SJSA1 (cell line): ENCODE results near the gene IRF1. TPM values are rescaled to one million over a fixed set of nuclear protein-coding genes. Genes with fewer than 3 reads are reported as not detected.
"Not testable (repeated sequence)": the region's sequence is repeated elsewhere in the genome, so short reads cannot be mapped to it uniquely, and the experiment has no call there.

Experiments
- DNase-seq, 2 experiments: peaks; one replicate each; pipeline ENCODE4 v3.0.0-alpha.2; 2015 to 2020; ENCODE audit warnings: low spot score in 2 of 2, low read depth in 1 of 2
- H3K27ac ChIP-seq: fragments of 250-450 bp; sonication (Bioruptor Pico); 2 replicates; pipeline ENCODE4 v1.5.1; 2020; ENCODE audit warnings: mild to moderate bottlenecking, moderate library complexity
- H3K27me3 ChIP-seq: fragments of 250-450 bp; sonication (Bioruptor Pico); replicated peaks from 2 replicates; pipeline ENCODE4 v1.5.1; 2020; ENCODE audit warnings: mild to moderate bottlenecking, moderate library complexity
- H3K36me3 ChIP-seq: fragments of 250-450 bp; sonication (Bioruptor Pico); 2 replicates; pipeline ENCODE4 v1.5.1; 2020; ENCODE audit warnings: mild to moderate bottlenecking
- H3K4me1 ChIP-seq: fragments of 250-450 bp; sonication (Bioruptor Pico); replicated peaks from 2 replicates; pipeline ENCODE4 v1.6.1; 2021; ENCODE audit warnings: mild to moderate bottlenecking
- H3K4me3 ChIP-seq: fragments of 250-450 bp; sonication (Bioruptor Pico); 2 replicates; pipeline ENCODE4 v1.5.1; 2020; ENCODE audit warnings: mild to moderate bottlenecking
- H3K9me3 ChIP-seq: fragments of 250-450 bp; sonication (Bioruptor Pico); replicated peaks from 2 replicates; pipeline ENCODE4 v1.5.1; 2020; ENCODE audit warnings: mild to moderate bottlenecking
- total RNA-seq: library from RNA; depleted of rRNA; stranded (reverse); fragments of >200 nt; shearing (Covaris generic); gene quantifications from 2 replicates; pipeline ENCODE4 v1.2.3, GENCODE V29; 2014; rRNA removed

Gene IRF1, protein sequence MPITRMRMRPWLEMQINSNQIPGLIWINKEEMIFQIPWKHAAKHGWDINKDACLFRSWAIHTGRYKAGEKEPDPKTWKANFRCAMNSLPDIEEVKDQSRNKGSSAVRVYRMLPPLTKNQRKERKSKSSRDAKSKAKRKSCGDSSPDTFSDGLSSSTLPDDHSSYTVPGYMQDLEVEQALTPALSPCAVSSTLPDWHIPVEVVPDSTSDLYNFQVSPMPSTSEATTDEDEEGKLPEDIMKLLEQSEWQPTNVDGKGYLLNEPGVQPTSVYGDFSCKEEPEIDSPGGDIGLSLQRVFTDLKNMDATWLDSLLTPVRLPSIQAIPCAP
- total RNA-seq, result 16.0 and 18.4 TPM in 2 replicates

DNA sequence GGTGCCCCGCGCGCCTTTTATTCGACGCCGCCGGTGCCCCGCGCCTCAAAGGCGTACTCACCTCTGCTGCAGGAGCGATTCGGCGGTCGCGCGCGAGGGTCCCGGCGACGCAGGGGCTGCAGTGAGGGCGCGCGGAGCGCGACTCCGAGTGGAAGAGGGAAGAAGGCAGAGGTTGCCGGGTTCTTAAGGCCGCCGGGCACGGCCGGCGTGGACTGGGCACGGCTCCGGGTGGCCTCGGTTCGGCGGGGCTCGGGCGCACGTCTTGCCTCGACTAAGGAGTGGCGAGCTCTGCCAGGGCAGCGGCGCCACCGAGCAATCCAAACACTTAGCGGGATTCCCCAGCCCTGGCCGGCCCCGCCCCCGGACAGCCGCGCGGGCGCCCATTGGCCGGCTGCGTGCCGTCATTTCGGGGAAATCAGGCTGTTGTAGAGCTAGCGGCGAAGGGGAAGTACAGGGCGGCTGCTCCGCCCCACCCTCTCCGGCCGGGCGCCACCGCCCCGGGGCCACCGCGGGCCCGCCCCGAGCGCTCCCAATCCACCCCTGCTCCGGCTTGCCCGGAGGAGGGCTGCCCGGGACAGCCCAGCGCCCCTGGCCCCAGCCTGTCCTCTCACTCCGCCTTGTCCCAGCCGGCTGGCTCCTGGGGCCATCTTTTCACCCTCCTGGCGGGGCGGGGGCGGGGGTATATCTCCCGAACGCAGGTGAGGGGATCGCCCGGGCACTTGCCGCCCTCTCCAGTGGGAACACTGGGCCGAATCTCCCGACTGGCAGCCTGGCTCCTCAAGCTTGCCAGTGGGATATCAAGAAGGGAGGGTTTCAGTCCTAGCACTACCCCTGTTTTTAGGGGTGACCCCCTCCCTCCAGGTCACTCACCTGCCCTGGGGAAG, at the start of gene IRF1:
IRF1 (minus strand) TSS at position 290 of the 884 bp plus-strand sequence. CDS start 1,295 bp downstream, outside the sequence.
- DNase-seq, result peak; percentile 99
- no peaks in the 10 kb centered on the region for H3K9me3 ChIP-seq
- H3K4me1 ChIP-seq, result peaks cover 45% of the 10 kb centered on the region
- H3K27me3 ChIP-seq, result no peaks in the 10 kb centered on the region
- peaks cover 47% of the 10 kb centered on the region for H3K36me3 ChIP-seq
- H3K4me3 ChIP-seq, result peak within 1 kb of the TSS; percentile 92
- H3K27ac ChIP-seq, result peak within 1 kb of the TSS; percentile 92

DNA sequence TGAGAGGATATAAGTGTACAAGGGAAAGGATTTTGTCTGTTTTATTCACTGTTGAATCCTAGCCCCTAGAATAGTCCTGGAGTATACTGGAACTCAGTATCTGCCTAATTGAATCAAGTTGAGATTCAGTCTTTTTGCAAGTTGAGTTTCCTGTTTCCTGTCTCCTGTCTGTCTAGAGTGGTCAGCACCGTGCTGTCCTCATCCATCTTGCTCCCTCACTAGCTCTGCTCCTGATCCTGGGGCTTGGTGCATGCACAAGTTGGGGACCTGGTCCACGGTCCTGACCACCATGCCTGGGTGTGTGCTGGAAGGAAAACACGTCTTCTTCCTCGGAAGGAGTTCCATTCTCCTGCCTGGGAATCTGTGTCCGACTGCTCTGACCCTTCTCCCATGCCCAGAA, 49.6 kb upstream of the IRF1 start:
- Histone ChIP-seq H3K36me3 (no peaks in the 10 kb centered on the region), H3K27me3 (peaks cover 15% of the 10 kb centered on the region), H3K4me3 (no peak overlapping the region), H3K27ac (no peak overlapping the region), H3K9me3 (0 out of 2 replicates have a peak, but pooled peaks cover 3% of the 10 kb centered on the region), H3K4me1 (no peaks in the 10 kb centered on the region)
- no peak for DNase-seq

DNA sequence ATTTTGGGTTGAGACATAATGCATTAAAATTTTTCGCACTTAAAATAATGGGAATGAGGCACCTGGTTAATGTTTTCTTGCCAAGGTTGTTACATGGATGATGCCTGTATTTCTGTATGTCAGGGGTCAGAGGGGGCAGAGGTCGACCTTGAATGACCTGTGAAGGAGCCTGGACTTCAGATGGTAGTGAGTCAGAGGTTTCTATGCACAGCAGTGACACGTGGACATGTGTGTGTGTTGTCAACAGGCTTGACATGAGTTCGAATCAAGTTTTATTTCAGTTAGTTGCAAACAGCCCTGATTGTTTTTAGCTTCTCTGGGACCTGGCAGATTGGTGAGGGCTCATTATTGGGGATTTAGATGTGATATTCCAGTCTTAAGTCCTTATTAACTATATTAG, 49.1 kb upstream of the IRF1 start:
- H3K4me3 ChIP-seq, result no peak overlapping the region
- H3K9me3 ChIP-seq, result 0 out of 2 replicates have a peak, but pooled peaks cover 3% of the 10 kb centered on the region
- H3K27ac ChIP-seq, result no peak overlapping the region
- peaks cover 19% of the 10 kb centered on the region for H3K27me3 ChIP-seq
- no peak for DNase-seq
- H3K36me3 ChIP-seq, result no peaks in the 10 kb centered on the region
- H3K4me1 ChIP-seq, result no peaks in the 10 kb centered on the region

DNA sequence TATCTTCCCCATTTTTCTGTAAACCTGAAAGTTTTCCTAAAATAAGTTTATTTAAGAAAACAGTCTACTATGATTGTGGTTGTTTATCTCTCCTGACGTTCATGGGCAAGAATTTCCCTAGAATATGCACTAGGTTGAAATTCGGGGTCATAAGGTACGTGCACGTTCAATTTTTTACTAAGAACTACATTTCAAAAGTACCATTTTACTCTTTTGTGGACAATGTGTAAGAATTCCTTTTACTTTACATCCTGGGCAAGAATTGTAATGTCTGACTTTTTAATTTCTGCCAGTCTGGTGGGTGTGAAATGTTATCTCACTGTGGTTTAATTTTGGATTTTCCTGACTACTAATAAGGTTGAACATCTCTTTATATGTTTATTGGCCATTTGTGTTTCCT, 40.4 kb upstream of the IRF1 start:
- no peak overlapping the region for H3K27ac ChIP-seq
- H3K36me3 ChIP-seq, result no peaks in the 10 kb centered on the region
- no peaks in the 10 kb centered on the region for H3K4me1 ChIP-seq
- H3K4me3 ChIP-seq, result no peak overlapping the region
- no peaks in the 10 kb centered on the region for H3K9me3 ChIP-seq
- peaks cover 17% of the 10 kb centered on the region for H3K27me3 ChIP-seq
- no peak for DNase-seq

DNA sequence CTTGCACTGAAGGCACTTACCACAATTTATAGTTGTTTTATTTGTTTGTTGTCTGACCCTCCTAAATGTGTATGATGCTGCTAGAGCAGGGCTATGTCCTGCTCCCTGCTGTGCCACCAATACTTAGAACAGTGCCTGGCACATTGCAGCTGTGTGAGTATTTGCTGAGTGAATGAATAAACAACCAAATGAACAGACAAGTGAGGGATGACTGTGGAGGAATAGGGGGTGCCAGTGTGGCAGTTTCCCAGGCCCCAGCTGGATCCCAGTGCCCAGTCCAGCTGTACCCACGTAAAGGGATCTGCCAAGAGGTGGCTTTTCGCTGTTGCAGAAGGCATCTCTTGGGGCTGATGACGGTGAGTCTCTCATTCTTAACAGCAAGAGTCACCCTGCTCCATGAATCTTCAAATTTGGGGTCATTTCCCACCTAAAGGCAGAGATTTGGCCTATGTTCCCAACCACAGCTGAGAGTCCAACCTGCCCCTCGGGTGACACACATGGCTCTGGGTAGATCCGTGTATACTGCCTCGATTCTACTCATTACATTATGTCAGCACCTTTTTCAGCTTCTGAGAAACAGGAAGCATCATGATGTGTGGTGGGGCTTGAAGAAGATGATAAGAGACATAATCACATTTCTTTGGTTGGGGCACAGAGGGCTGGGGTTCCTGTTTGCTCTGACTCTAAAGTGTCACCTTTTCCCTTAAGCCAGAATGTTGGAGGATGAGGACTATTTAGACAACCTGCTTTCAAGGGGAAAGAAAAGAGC, 38.5 kb upstream of the IRF1 start:
- H3K36me3 ChIP-seq, result no peaks in the 10 kb centered on the region
- no peak overlapping the region for H3K4me3 ChIP-seq
- no peaks in the 10 kb centered on the region for H3K4me1 ChIP-seq
- DNase-seq, result no peak
- H3K9me3 ChIP-seq, result no peaks in the 10 kb centered on the region
- H3K27me3 ChIP-seq, result peaks cover 12% of the 10 kb centered on the region
- no peak overlapping the region for H3K27ac ChIP-seq

DNA sequence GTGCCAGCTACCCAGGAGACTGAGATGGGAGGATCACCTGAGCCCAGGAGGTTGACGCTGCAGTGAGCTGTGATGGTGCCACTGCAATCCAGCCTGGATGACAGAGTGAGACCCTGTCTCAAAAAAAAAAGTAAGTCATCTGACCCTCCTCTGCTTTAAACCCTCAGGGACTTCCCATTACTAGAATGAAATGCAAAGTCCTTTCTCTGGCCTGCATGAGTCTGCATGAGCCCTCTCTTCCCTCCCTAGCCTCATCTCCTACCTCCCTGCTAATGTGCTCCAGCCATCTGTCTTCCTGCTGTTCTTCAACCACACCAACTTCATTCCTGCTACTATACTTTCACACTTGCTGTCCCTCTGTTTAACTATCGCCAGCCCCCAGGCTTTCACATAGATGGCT, 37.4 kb upstream of the IRF1 start:
- peaks cover 11% of the 10 kb centered on the region for H3K27me3 ChIP-seq
- no peaks in the 10 kb centered on the region for H3K4me1 ChIP-seq
- H3K4me3 ChIP-seq, result no peak overlapping the region
- no peak overlapping the region for H3K27ac ChIP-seq
- no peaks in the 10 kb centered on the region for H3K36me3 ChIP-seq
- no peaks in the 10 kb centered on the region for H3K9me3 ChIP-seq
- no peak for DNase-seq

DNA sequence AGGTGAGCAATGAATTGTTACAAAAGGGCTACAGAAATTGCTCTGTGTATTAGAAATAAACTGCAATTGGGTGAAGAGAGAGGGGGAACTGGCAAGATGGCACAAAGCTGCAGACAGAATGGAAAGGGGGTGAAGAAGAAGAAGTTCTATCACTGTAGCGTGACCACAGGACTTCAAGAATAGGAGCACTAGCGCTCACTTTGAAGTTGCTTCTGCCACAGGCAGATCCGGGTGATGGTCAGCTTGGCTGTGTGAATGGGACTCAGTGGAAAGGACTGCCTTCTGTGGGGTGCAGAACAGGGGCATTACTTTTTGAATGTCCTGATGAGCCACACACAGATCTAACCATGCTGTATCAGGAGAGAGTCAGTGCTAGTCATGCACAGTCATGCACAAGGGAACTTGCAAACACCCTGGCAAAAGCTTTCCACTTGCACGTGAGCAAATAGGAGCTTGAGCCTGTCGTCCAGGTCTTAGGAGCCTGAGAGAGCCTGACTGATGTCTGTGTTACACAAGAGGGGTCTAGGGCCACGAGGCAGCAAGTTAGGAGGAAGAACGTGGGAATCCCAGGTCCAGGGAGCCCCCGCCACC, 36.5 kb upstream of the IRF1 start:
- no peak overlapping the region for H3K4me3 ChIP-seq

DNA sequence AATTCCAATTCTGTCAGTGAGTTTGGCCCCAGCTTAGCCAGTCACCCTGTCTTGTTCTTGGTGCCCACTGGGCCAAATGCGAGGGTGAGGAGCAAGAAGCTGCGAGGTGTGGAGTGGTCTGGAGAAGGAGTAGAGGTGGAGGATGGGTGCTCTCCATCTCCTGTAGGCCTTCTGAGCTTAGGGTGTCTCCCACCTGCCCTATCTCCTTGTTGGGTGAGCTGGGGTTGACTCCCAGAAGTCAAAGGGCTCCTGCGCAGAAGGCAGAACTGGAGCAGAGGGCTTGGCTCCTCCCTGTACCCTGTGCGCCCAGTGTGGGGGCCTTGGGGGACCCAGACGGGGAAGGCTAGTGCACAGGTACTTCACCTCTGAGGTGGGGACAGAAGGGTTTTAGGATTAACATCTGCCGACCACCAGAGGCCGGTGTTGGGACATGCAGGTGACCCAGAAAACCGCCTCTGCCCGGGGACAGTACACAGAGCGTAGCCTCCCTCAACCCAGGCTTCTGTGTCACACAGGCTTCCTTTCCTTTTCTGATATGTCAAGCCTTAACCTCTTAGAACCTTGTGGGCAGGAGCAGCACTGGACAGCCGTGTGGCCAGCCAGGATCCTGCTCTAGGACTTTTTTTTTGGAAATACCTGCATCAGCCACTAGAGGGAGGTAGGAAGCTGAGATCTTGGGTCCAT, 35.9 kb upstream of the IRF1 start:
- no peak overlapping the region for H3K4me3 ChIP-seq
- H3K27ac ChIP-seq, result no peak overlapping the region
- H3K4me1 ChIP-seq, result no peaks in the 10 kb centered on the region
- peak in 1 of 2 experiments; percentile 78 for DNase-seq
- H3K9me3 ChIP-seq, result no peaks in the 10 kb centered on the region
- no peaks in the 10 kb centered on the region for H3K36me3 ChIP-seq
- peaks cover 7% of the 10 kb centered on the region for H3K27me3 ChIP-seq

More for the DNA sequence above, 36.5 kb upstream of the IRF1 start:
- Histone ChIP-seq H3K36me3 (no peaks in the 10 kb centered on the region), H3K4me1 (no peaks in the 10 kb centered on the region), H3K9me3 (no peaks in the 10 kb centered on the region), H3K27ac (no peak overlapping the region), H3K27me3 (peaks cover 11% of the 10 kb centered on the region)
- no peak for DNase-seq

DNA sequence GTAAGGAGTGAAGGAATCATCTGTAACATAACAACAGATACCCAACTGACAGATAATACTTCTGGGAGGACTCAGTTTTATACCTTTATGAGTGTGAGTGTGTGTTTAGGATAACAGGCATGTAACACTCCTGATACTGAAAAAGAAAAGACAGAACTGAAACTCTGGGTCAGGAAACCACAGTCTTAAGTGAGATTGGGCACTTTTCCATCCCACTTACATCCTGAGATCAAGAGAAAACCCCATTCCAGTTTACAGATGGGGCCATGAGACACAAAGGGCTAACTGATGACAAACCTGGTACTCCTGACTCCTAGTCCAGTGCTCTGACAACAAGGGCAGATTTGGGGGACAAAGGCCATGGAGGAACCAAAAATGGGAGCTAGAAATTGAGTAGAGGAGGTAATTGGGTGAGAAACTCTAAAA, 34.7 kb upstream of the IRF1 start:
- Histone ChIP-seq H3K4me1 (no peaks in the 10 kb centered on the region), H3K36me3 (no peaks in the 10 kb centered on the region), H3K4me3 (no peak overlapping the region), H3K9me3 (no peaks in the 10 kb centered on the region; the same call in 1 of the 2 replicates), H3K27me3 (0 out of 2 replicates have a peak, but pooled peaks cover 2% of the 10 kb centered on the region), H3K27ac (no peak overlapping the region)
- no peak for DNase-seq

DNA sequence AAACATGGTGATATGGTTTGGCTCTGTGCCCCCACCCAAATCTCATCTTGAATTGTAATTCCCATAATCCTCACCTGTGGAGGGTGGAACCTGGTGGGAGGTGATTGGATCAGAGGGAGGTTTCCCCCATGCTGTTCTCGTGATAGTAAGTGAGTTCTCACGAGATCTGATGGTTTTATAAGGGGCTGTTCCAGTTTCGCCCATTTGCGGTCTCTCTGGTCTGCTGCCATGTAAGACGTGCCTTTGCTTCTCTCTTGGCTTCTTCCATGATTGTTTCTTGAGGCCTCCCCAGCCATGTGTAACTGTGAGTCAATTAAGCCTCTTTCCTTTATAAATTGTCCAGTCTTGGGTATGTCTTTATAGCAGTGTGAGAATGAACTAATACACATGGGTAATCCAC, 34.3 kb upstream of the IRF1 start:
- DNase-seq, result not testable (repeated sequence)

DNA sequence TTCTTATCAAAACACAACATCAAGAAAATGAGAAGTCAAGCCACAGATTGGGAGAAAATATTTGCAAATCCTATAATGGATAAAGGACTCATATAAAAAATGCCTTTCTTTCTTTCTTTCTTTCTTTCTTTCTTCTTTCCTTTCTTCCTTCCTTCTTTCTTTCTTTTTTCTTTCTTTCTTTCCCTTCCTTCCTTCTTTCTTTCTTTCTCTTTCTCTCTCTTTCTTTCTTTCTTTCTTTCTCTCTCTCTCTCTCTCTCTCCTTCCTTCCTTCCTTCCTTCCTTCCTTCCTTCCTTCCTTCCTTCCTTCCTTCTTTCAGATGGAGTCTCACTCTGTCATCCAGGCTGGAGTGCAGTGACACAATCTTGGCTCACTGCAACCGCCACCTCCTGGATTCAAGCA, 31.5 kb upstream of the IRF1 start:
- H3K4me1 ChIP-seq, H3K27me3 ChIP-seq, H3K36me3 ChIP-seq, DNase-seq, H3K9me3 ChIP-seq, H3K27ac ChIP-seq, H3K4me3 ChIP-seq: not testable (repeated sequence)

More for the DNA sequence above, 34.3 kb upstream of the IRF1 start:
- H3K27ac ChIP-seq, H3K36me3 ChIP-seq, H3K4me1 ChIP-seq, H3K9me3 ChIP-seq, H3K4me3 ChIP-seq, H3K27me3 ChIP-seq: not testable (repeated sequence)

DNA sequence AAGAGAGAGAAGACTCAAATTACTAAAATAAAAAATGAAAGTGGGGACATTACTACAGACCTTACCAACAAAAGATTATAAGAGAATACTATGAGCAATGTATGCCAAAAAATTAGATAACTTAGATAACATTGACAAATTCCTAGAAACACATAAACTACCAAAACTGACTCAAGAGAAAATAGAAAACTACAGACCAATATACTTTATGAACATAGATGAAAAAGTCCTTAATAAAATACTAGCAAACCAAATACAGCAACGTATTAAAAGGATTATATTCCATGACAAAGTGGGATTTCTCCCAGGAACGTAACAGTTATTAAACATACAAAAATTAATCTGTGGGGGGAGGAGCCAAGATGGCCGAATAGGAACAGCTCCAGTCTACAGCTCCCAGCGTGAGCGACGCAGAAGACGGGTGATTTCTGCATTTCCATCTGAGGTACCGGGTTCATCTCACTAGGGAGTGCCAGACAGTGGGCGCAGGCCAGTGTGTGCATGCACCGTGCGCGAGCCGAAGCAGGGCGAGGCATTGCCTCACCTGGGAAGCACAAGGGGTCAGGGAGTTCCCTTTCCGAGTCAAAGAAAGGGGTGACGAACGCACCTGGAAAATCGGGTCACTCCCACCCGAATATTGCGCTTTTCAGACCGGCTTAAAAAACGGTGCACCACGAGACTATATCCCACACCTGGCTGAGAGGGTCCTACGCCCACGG, 23.2 kb upstream of the IRF1 start:
- H3K36me3 ChIP-seq, H3K4me3 ChIP-seq, H3K27ac ChIP-seq, DNase-seq, H3K27me3 ChIP-seq, H3K9me3 ChIP-seq, H3K4me1 ChIP-seq: not testable (repeated sequence)
